ENCODE results near the gene SLC8A1. TPM values are rescaled to one million over a fixed set of nuclear protein-coding genes. Genes with fewer than 3 reads are reported as not detected.

SLC8A1 gene
- polyA plus RNA-seq, 3 donors, result 16.9 to 18.2 (median 18.0) TPM

- Mint-ChIP-seq H3K4me1 (peaks cover 20% of the 10 kb centered on the region), H3K27me3 (ENCODE audit: low read depth in 3 of 3) (peaks cover 0 to 2% (median 0%) of the 10 kb centered on the region in 3 donors), H3K4me3 (no peak overlapping the region), H3K36me3 (peaks cover 14 to 20% of the 10 kb centered on the region in 2 donors), H3K27ac (peak overlapping the region in 1 of 7 donors; percentile 80), H3K9me3 (peaks cover 0 to 3% (median 0%) of the 10 kb centered on the region in 7 donors)
- no CpG with 5 or more reads among the region's 3 CpGs for WGBS (ENCODE audit: insufficient coverage)
- no peak overlapping the region for H2AFZ ChIP-seq (ENCODE audit: insufficient read depth, low read depth, low read length, poor library complexity, severe bottlenecking)
- H3K4me1 ChIP-seq (ENCODE audit: control insufficient read depth in 1 of 2, insufficient read depth in 2 of 2, low read length in 2 of 2), result no peaks in the 10 kb centered on the region
- H3K9me3 ChIP-seq (replicated peaks in 1 of 2; ENCODE audit: control insufficient read depth in 1 of 2, insufficient read depth in 1 of 2, low read length in 2 of 2), result no peaks in the 10 kb centered on the region
- no peak overlapping the region for H3K27ac ChIP-seq (ENCODE audit: low read depth in 1 of 2, low read length in 2 of 2)
- intact Hi-C loops (cut with micrococcal nuclease), result no loop called here
- no peak for DNase-seq
- no peak overlapping the region for H3K4me2 ChIP-seq (replicated peaks; ENCODE audit: extremely low read depth, low read length, poor library complexity, severe bottlenecking)
- H3K27me3 ChIP-seq (ENCODE audit: control insufficient read depth in 2 of 2, insufficient read depth in 2 of 2, low read length in 2 of 2), result no peaks in the 10 kb centered on the region
- peaks cover 99% of the 10 kb centered on the region for H4K20me1 ChIP-seq (ENCODE audit: insufficient read depth, low read length)
- peaks cover 90% of the 10 kb centered on the region for H3K79me2 ChIP-seq (ENCODE audit: insufficient read depth, low read length)
- TF ChIP-seq CTCF (IDR thresholded peaks at IDR 0.05), result no peak
- no peak overlapping the region for H3K9ac ChIP-seq (ENCODE audit: insufficient read depth, low read length, poor library complexity, severe bottlenecking)
- H3K36me3 ChIP-seq (replicated peaks in 1 of 2; ENCODE audit: control insufficient read depth in 1 of 2, insufficient read depth in 2 of 2, low read length in 2 of 2), result peaks cover 0 to 6% of the 10 kb centered on the region in 2 donors
- H3K4me3 ChIP-seq (replicated peaks in 1 of 3; ENCODE audit: low read depth in 2 of 3, low read length in 3 of 3), result no peak overlapping the region
Observed at GRCh38 chr2:40401896-40402295, 50.0 kb downstream of the SLC8A1 start.

- Mint-ChIP-seq H3K4me3 (no peak overlapping the region), H3K36me3 (peaks cover 9 to 10% of the 10 kb centered on the region in 2 donors), H3K27me3 (ENCODE audit: low read depth in 3 of 3) (peaks cover 0 to 2% (median 0%) of the 10 kb centered on the region in 3 donors), H3K27ac (peak overlapping the region in 1 of 7 donors; percentile 76), H3K9me3 (peaks cover 0 to 3% (median 0%) of the 10 kb centered on the region in 7 donors), H3K4me1 (peaks cover 31% of the 10 kb centered on the region)
- Histone ChIP-seq H3K4me1 (ENCODE audit: control insufficient read depth in 1 of 2, insufficient read depth in 2 of 2, low read length in 2 of 2) (peaks cover 5 to 9% of the 10 kb centered on the region in 2 donors), H3K4me3 (replicated peaks in 1 of 3; ENCODE audit: low read depth in 2 of 3, low read length in 3 of 3) (no peak overlapping the region), H3K9ac (ENCODE audit: insufficient read depth, low read length, poor library complexity, severe bottlenecking) (no peak overlapping the region), H3K27me3 (ENCODE audit: control insufficient read depth in 2 of 2, insufficient read depth in 2 of 2, low read length in 2 of 2) (no peaks in the 10 kb centered on the region), H2AFZ (ENCODE audit: insufficient read depth, low read depth, low read length, poor library complexity, severe bottlenecking) (no peak overlapping the region), H3K4me2 (replicated peaks; ENCODE audit: extremely low read depth, low read length, poor library complexity, severe bottlenecking) (no peak overlapping the region), H4K20me1 (ENCODE audit: insufficient read depth, low read length) (peaks cover 96% of the 10 kb centered on the region), H3K27ac (ENCODE audit: low read depth in 1 of 2, low read length in 2 of 2) (peak overlapping the region in 1 of 2 donors; percentile 19), H3K79me2 (ENCODE audit: insufficient read depth, low read length) (peaks cover 92% of the 10 kb centered on the region), H3K9me3 (replicated peaks in 1 of 2; ENCODE audit: control insufficient read depth in 1 of 2, insufficient read depth in 1 of 2, low read length in 2 of 2) (no peaks in the 10 kb centered on the region), H3K36me3 (replicated peaks in 1 of 2; ENCODE audit: control insufficient read depth in 1 of 2, insufficient read depth in 2 of 2, low read length in 2 of 2) (peaks cover 0 to 6% of the 10 kb centered on the region in 2 donors)
- intact Hi-C loops (cut with micrococcal nuclease), result no loop called here
- TF ChIP-seq CTCF (IDR thresholded peaks at IDR 0.05), result no peak
- DNase-seq, result no peak
- WGBS (ENCODE audit: insufficient coverage), result 92% methylated on average over 2 of the region's 3 CpGs
Observed at GRCh38 chr2:40400336-40400953, 51.4 kb downstream of the SLC8A1 start.

Measured in CD14-positive monocyte (primary cell).